SK-N-SH (cell line): ENCODE measurements around the gene PCYT2. TPM values are rescaled to one million over a fixed set of nuclear protein-coding genes. Genes with fewer than 3 reads are reported as not detected.
A peak's percentile ranks its signal among the peaks of the same experiment; 100 is the strongest.

Source experiments
- CTCF ChIA-PET: fragments of 300-600, 350-600 bp; formaldehyde crosslinking; extraction: SDS; loops from one replicate; lab custom pipeline; 2021; lab: Yijun Ruan, JAX
- POLR2A ChIA-PET: fragments of 350-600 bp; sonication (Branson Sonifier 250); formaldehyde crosslinking; extraction: SDS; loops from one replicate; lab custom pipeline; 2020; ENCODE audit warnings: antibody characterized with exemption, inconsistent platforms; lab: Yijun Ruan, JAX
- DNase-seq: peaks from one replicate; pipeline ENCODE4 v3.0.0; 2012
- H2AFZ ChIP-seq: fragments of 200-600 bp; sonication (generic); 2 replicates; pipeline ENCODE4 v1.8.1; 2016; ENCODE audit warnings: antibody characterized with exemption, mild to moderate bottlenecking, low read depth
- H3F3A ChIP-seq: fragments of 200-600 bp; sonication (generic); replicated peaks from 2 replicates; pipeline ENCODE3; 2016; ENCODE audit warnings: antibody characterized with exemption, mild to moderate bottlenecking; ENCODE audit not compliant: insufficient read depth
- H3K27ac ChIP-seq, 2 experiments: fragments of 200-500 bp in 1 of 2; fragments of 200-600 bp in 1 of 2; sonication (Bioruptor generic) in 1 of 2; sonication (generic), shearing (Covaris generic) in 1 of 2; 2 replicates each; pipeline versions ENCODE4 v1.5.1 to v1.6.1; 2014 to 2016; ENCODE audit warnings: low read depth in 2 of 2, inconsistent platforms in 1 of 2, low read length in 1 of 2, mild to moderate bottlenecking in 1 of 2, mixed read lengths in 1 of 2
- H3K27me3 ChIP-seq: fragments of 200-600 bp; sonication (generic), shearing (Covaris generic); 2 replicates; pipeline ENCODE4 v1.6.1; 2016; ENCODE audit warnings: mixed run types; ENCODE audit not compliant: insufficient read depth
- H3K36me3 ChIP-seq, 2 experiments: fragments of 200-500 bp in 1 of 2; fragments of 200-600 bp in 1 of 2; sonication (Bioruptor generic) in 1 of 2; sonication (generic) in 1 of 2; replicated peaks in 1 of 2; 2 replicates each; pipeline versions ENCODE3 to v1.5.1; 2014 to 2016; ENCODE audit warnings: low read length in 1 of 2, mild to moderate bottlenecking in 1 of 2; ENCODE audit not compliant: insufficient read depth in 2 of 2, control insufficient read depth in 1 of 2
- H3K4me1 ChIP-seq, 2 experiments: fragments of 200-500 bp in 1 of 2; fragments of 200-600 bp in 1 of 2; sonication (Bioruptor generic) in 1 of 2; sonication (generic), shearing (Covaris generic) in 1 of 2; 2 replicates each; pipeline versions ENCODE4 v1.5.1 to v1.6.1; 2014 to 2016; ENCODE audit warnings: low read depth in 1 of 2, low read length in 1 of 2, mixed run types in 1 of 2; ENCODE audit not compliant: insufficient read depth in 2 of 2, control insufficient read depth in 1 of 2
- H3K4me2 ChIP-seq: fragments of 200-600 bp; sonication (generic), shearing (Covaris generic); 2 replicates; pipeline ENCODE4 v1.6.1; 2017; ENCODE audit warnings: mixed run types
- H3K4me3 ChIP-seq, 2 experiments: fragments of 200-500 bp in 1 of 2; fragments of 200-600 bp in 1 of 2; sonication (Bioruptor generic) in 1 of 2; sonication (generic), shearing (Covaris generic) in 1 of 2; 2 replicates each; pipeline versions ENCODE4 v1.5.1 to v1.8.1; 2014 to 2016; ENCODE audit warnings: low read depth in 2 of 2, inconsistent platforms in 1 of 2, low read length in 1 of 2, mild to moderate bottlenecking in 1 of 2, mixed read lengths in 1 of 2, moderate library complexity in 1 of 2
- H3K79me2 ChIP-seq: fragments of 200-600 bp; sonication (generic); 2 replicates; pipeline ENCODE4 v1.8.1; 2017; ENCODE audit warnings: mild to moderate bottlenecking; ENCODE audit not compliant: insufficient read depth
- H3K9ac ChIP-seq: fragments of 200-600 bp; sonication (generic); 2 replicates; pipeline ENCODE4 v1.6.1; 2017; ENCODE audit warnings: mixed run types
- H3K9me2 ChIP-seq: fragments of 200-600 bp; sonication (generic); 2 replicates; pipeline ENCODE4 v1.6.1; 2017; ENCODE audit warnings: mixed run types
- H3K9me3 ChIP-seq: fragments of 200-600 bp; sonication (generic); 2 replicates; pipeline ENCODE4 v1.6.1; 2017; ENCODE audit warnings: mixed run types, mild to moderate bottlenecking, moderate library complexity
- H4K20me1 ChIP-seq: fragments of 200-600 bp; sonication (generic); 2 replicates; pipeline ENCODE4 v1.6.1; 2017; ENCODE audit warnings: mild to moderate bottlenecking, mixed run types; ENCODE audit not compliant: insufficient read depth
- CHD2 ChIP-seq: fragments of 150-350 bp; IDR thresholded peaks from 2 replicates; pipeline ENCODE4 v1.6.1; 2018; ENCODE audit warnings: low read length; ENCODE audit not compliant: partially characterized antibody
- EP300 ChIP-seq, 2 experiments: IDR thresholded peaks; 2 replicates each; pipeline versions ENCODE4 v1.4.0 to v1.6.1; 2012; ENCODE audit warnings: borderline replicate concordance in 1 of 2, low read depth in 1 of 2, low read length in 1 of 2
- EZH2phosphoT487 ChIP-seq: fragments of 200-600 bp; sonication (generic); IDR thresholded peaks from 2 replicates; pipeline ENCODE4 v1.6.1; 2017; ENCODE audit warnings: low read depth, mixed run types, mild to moderate bottlenecking, antibody characterized with exemption, moderate library complexity, borderline replicate concordance
- FOSL2 ChIP-seq: IDR thresholded peaks from 2 replicates; pipeline ENCODE4 v1.4.0; 2012; ENCODE audit warnings: low read depth, mild to moderate bottlenecking, moderate library complexity, borderline replicate concordance
- FOXJ3 ChIP-seq: sonication (generic); formaldehyde crosslinking; IDR thresholded peaks from 2 replicates; pipeline ENCODE4 v1.5.1; 2020; ENCODE audit warnings: mild to moderate bottlenecking, missing genetic modification reagents
- FOXM1 ChIP-seq: IDR thresholded peaks from 2 replicates; pipeline ENCODE4 v1.4.0; 2012; ENCODE audit warnings: low read depth, mild to moderate bottlenecking
- GABPA ChIP-seq: IDR thresholded peaks from 2 replicates; pipeline ENCODE4 v1.4.0; 2012; ENCODE audit warnings: low read depth, mild to moderate bottlenecking
- GATA2 ChIP-seq: sonication (generic); formaldehyde crosslinking; IDR thresholded peaks from 2 replicates; pipeline ENCODE4 v1.5.0; 2020; ENCODE audit warnings: mild to moderate bottlenecking, missing genetic modification reagents
- JUND ChIP-seq: IDR thresholded peaks from 2 replicates; pipeline ENCODE4 v1.4.0; 2012
- MEF2A ChIP-seq: IDR thresholded peaks from 2 replicates; pipeline ENCODE4 v1.4.0; 2012; ENCODE audit warnings: low read depth, borderline replicate concordance
- NFIC ChIP-seq: IDR thresholded peaks from 2 replicates; pipeline ENCODE4 v1.4.0; 2012; ENCODE audit warnings: borderline replicate concordance
- NRF1 ChIP-seq: IDR thresholded peaks from 2 replicates; pipeline ENCODE4 v1.6.1; 2012; ENCODE audit warnings: low read depth, mild to moderate bottlenecking, low read length
- POLR2AphosphoS5 ChIP-seq: IDR thresholded peaks from 2 replicates; pipeline ENCODE4 v1.6.1; 2012; ENCODE audit warnings: low read depth, low read length
- RXRA ChIP-seq: IDR thresholded peaks from 2 replicates; pipeline ENCODE4 v1.4.0; 2012; ENCODE audit warnings: low read depth, mild to moderate bottlenecking, borderline replicate concordance
- SIN3A ChIP-seq: IDR thresholded peaks from 2 replicates; pipeline ENCODE4 v1.6.1; 2012; ENCODE audit warnings: low read depth, mild to moderate bottlenecking, low read length, moderate library complexity, borderline replicate concordance
- SMC3 ChIP-seq: IDR thresholded peaks from 2 replicates; pipeline ENCODE4 v1.6.1; 2012; ENCODE audit warnings: low read depth, low read length, improper control_type of control experiment
- TCF12 ChIP-seq: IDR thresholded peaks from 2 replicates; pipeline ENCODE4 v1.4.0; 2012
- YY1 ChIP-seq: IDR thresholded peaks from 2 replicates; pipeline ENCODE4 v1.4.0; 2012; ENCODE audit warnings: low read depth, mild to moderate bottlenecking
- WGBS: methylation state at CpG from one replicate; pipeline ENCODE4 v1.1.6; 2017; ENCODE audit warnings: low lambda C conversion rate; 5-methylcytosine and 5-hydroxymethylcytosine counted together
- polyA plus RNA-seq, 3 experiments: library from polyadenylated mRNA; depleted of rRNA; stranded (reverse); fragments of >200 nt; gene quantifications; 2 replicates each; pipeline ENCODE4 v1.2.3, GENCODE V29; 2012
- TF ChIP-seq, protein P1 (sequence below): IDR thresholded peaks from 2 replicates; pipeline ENCODE4 v1.4.0; 2012; ENCODE audit warnings: low read depth
- TF ChIP-seq, protein P2 (sequence below): fragments of 200-600 bp; sonication (generic); IDR thresholded peaks from 2 replicates; pipeline ENCODE4 v1.6.1; 2017; ENCODE audit warnings: antibody characterized with exemption, mild to moderate bottlenecking, moderate library complexity
- TF ChIP-seq, protein P3 (sequence below): IDR thresholded peaks from 2 replicates; pipeline ENCODE4 v1.4.0; 2012; ENCODE audit warnings: low read depth, borderline replicate concordance

Gene PCYT2
- polyA plus RNA-seq, 1 of the 3 experiments (the other 2 are of a cell fraction): 46.2 TPM

DNA sequence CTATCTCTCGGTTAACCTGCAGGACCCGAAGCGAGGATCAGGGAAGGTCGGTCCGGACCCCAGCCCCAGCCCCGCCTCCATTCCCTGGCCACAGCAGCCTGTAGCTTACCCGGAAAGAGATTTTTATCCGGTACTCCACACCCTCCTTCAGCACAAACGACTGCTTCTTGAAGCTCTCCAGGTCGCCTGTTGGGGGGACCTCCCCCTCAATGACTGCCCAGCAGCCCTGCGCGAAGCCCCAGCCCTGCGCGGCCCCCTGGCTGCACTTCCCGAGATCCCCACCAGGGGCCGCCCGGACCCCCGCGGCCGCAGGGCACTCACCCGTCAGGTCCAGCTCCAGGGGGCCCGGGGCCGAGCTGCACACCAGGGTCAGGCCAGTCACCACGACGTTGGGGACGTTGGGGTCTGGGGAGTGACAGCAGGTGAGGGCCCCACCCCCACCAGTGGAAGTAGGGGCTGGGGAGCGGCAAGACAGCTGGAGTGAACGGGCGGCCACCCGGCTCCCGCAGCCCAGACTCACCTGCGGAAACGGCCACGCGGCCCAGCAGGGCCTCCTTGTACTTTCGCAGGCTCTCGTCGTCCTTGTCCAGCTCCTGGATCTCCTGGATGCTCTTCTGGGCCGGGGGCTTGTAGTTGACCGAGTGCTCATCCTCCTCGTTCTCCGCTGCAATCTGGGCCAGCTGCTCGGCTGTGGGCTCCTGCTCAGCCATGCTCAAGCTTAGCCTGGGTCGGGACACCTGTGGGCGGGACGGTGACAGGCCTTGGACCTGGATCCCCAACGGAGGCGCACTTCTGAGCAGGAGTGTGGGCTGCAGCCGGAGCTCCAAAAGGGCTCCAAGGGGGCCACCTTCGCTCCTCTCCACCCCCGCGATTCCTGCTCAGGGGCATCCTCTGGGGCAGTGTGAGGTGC is 41.7 kb downstream of the PCYT2 start (continued):
- no peak for TF ChIP-seq FOSL2
- no peak for TF ChIP-seq FOXM1
- TF ChIP-seq EZH2phosphoT487: no peak
- no peak for TF ChIP-seq MEF2A
- TF ChIP-seq, protein P1, sequence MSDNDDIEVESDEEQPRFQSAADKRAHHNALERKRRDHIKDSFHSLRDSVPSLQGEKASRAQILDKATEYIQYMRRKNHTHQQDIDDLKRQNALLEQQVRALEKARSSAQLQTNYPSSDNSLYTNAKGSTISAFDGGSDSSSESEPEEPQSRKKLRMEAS: no peak; the same call in 1 of the 2 replicates
- TF ChIP-seq, protein P2, sequence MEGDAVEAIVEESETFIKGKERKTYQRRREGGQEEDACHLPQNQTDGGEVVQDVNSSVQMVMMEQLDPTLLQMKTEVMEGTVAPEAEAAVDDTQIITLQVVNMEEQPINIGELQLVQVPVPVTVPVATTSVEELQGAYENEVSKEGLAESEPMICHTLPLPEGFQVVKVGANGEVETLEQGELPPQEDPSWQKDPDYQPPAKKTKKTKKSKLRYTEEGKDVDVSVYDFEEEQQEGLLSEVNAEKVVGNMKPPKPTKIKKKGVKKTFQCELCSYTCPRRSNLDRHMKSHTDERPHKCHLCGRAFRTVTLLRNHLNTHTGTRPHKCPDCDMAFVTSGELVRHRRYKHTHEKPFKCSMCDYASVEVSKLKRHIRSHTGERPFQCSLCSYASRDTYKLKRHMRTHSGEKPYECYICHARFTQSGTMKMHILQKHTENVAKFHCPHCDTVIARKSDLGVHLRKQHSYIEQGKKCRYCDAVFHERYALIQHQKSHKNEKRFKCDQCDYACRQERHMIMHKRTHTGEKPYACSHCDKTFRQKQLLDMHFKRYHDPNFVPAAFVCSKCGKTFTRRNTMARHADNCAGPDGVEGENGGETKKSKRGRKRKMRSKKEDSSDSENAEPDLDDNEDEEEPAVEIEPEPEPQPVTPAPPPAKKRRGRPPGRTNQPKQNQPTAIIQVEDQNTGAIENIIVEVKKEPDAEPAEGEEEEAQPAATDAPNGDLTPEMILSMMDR: peak; percentile 98
- no peak for TF ChIP-seq GATA2 (CRISPR knock-in tag)
- TF ChIP-seq YY1: no peak
- TF ChIP-seq CHD2: no peak
- TF ChIP-seq RXRA: no peak
- TF ChIP-seq GABPA: no peak

DNA sequence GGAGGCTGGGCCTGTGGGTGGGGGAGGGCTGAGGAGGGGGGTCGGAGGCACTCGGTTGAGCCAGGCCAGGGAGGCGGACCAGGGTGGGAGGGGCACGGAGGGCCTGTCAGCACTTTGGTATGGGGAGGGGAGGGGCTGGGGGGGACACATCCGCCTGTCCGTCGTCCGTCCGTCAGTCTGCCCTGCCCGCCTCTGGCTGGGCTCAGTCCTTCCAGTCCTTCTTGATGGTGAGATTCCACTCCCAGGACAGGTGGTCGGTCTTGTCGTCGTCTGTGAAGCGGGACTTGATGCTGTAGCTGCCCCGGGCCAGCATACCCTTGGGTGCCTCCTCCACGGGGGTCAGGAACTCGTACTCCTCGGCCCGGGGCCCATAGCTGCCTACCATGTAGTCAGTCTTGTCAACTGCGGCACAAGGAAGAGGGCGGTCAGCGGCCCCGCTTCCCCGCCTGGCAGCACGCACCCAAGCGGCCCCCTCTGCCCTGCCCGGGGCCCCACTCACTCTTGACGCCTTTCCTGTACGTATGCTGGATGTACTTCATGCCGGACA is 42.5 kb downstream of the PCYT2 start:
- Histone ChIP-seq H3K9ac (peak overlapping the region; percentile 98; the same call in 1 of the 2 replicates), H3K27ac (peak overlapping the region; percentile 86 to 95), H3K36me3 (peaks cover 27 to 42% of the 10 kb centered on the region in 2 experiments), H3K79me2 (peaks cover 72% of the 10 kb centered on the region), H2AFZ (no peak overlapping the region), H3K9me2 (no peaks in the 10 kb centered on the region), H3K9me3 (no peaks in the 10 kb centered on the region), H3K4me2 (peak overlapping the region; percentile 99), H4K20me1 (peaks cover 53% of the 10 kb centered on the region), H3K4me3 (peak overlapping the region; percentile 83 to 97; a peak in 3 of 4 replicates), H3K27me3 (no peaks in the 10 kb centered on the region), H3F3A (peaks cover 72% of the 10 kb centered on the region), H3K4me1 (peaks cover 24 to 55% of the 10 kb centered on the region in 2 experiments; a peak in 3 of 4 replicates)
- WGBS: 56% methylated on average over 23 of the region's 30 CpGs
- peak; percentile 74 for DNase-seq
- POLR2A ChIA-PET: interaction anchor here (0.6 to 2.5 kb wide), 14 partner anchors 7 to 321 kb away, joined by 3 to 16 read pairs (median 4); partner anchors contain the start of genes ALYREF, ANAPC11, ARL16 and HGS
- CTCF ChIA-PET: interaction anchor here (0.6 to 6.9 kb wide), 53 partner anchors 8 to 230 kb away, joined by 3 to 54 read pairs (median 7); partner anchors contain the start of genes ALYREF, ANAPC11, CENPX and LRRC45
- no peak for TF ChIP-seq GABPA
- peak; percentile 49; the same call in 1 of the 2 replicates for TF ChIP-seq FOSL2
- no peak for TF ChIP-seq JUND
- TF ChIP-seq FOXM1: no peak
- no peak for TF ChIP-seq NRF1
- no peak for TF ChIP-seq SMC3
- TF ChIP-seq POLR2AphosphoS5: peak; percentile 85
- TF ChIP-seq, protein P1: peak; percentile 45
- TF ChIP-seq NFIC: no peak
- TF ChIP-seq, protein P3, sequence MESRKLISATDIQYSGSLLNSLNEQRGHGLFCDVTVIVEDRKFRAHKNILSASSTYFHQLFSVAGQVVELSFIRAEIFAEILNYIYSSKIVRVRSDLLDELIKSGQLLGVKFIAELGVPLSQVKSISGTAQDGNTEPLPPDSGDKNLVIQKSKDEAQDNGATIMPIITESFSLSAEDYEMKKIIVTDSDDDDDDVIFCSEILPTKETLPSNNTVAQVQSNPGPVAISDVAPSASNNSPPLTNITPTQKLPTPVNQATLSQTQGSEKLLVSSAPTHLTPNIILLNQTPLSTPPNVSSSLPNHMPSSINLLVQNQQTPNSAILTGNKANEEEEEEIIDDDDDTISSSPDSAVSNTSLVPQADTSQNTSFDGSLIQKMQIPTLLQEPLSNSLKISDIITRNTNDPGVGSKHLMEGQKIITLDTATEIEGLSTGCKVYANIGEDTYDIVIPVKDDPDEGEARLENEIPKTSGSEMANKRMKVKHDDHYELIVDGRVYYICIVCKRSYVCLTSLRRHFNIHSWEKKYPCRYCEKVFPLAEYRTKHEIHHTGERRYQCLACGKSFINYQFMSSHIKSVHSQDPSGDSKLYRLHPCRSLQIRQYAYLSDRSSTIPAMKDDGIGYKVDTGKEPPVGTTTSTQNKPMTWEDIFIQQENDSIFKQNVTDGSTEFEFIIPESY: no peak
- peak; percentile 54; the same call in 1 of the 2 replicates for TF ChIP-seq SIN3A
- TF ChIP-seq TCF12: no peak
- TF ChIP-seq MEF2A: no peak
- no peak for TF ChIP-seq EP300 (IDR thresholded peaks at IDR 0.05; ENCODE audit: borderline replicate concordance in 1 of 2, low read depth in 1 of 2, low read length in 1 of 2)
- 0 out of 2 replicates have a peak, but pooled peaks have one; percentile 35 for TF ChIP-seq FOXJ3 (CRISPR knock-in tag)
- no peak for TF ChIP-seq EZH2phosphoT487
- TF ChIP-seq, protein P2: no peak
